Activated B cell treated with CpG ODN at 0.5 μM for 24 hours (primary cell): ENCODE results near the gene DLG2. TPM values are rescaled to one million over a fixed set of nuclear protein-coding genes. Genes with fewer than 3 reads are reported as not detected.

Source experiments
- ATAC-seq: fragments of 200-7000 bp; cut with Tn5 transposase; one replicate; pipeline ENCODE4 v1.10.0; 2021; ENCODE audit warnings: low read depth, mild to moderate bottlenecking, moderate library complexity
- CTCF ChIA-PET: fragments of 350-600 bp; sonication (Branson Sonifier 250); formaldehyde crosslinking; loops from one replicate; lab custom pipeline; 2021; ENCODE audit warnings: antibody characterized with exemption; lab: Charles Lee
- POLR2A ChIA-PET: fragments of 350-600 bp; sonication (Branson Sonifier 250); formaldehyde crosslinking; loops from one replicate; lab custom pipeline; 2021; ENCODE audit warnings: antibody characterized with exemption; lab: Charles Lee
- DNase-seq: peaks from one replicate; pipeline ENCODE4 v3.0.0; 2022
- H3K27ac Mint-ChIP-seq: one replicate; pipeline ENCODE4 v1.8.0; 2020; ENCODE audit warnings: mixed read lengths
- H3K27me3 Mint-ChIP-seq: one replicate; pipeline ENCODE4 v1.8.0; 2021; ENCODE audit warnings: mixed read lengths
- H3K36me3 Mint-ChIP-seq: one replicate; pipeline ENCODE4 v1.8.0; 2021; ENCODE audit warnings: low read depth, mixed read lengths
- H3K4me1 Mint-ChIP-seq: one replicate; pipeline ENCODE4 v1.8.0; 2021; ENCODE audit warnings: mixed read lengths
- H3K4me3 Mint-ChIP-seq: one replicate; pipeline ENCODE4 v1.8.0; 2020; ENCODE audit warnings: mild to moderate bottlenecking, mixed read lengths
- H3K9me3 Mint-ChIP-seq: one replicate; pipeline ENCODE4 v1.8.0; 2020; ENCODE audit warnings: mixed read lengths
- intact Hi-C: fragments of 100-400 bp; cut with micrococcal nuclease; formaldehyde crosslinking; loops from one replicate; pipeline ENCODE4 v1.15.1; 2024
- total RNA-seq: library from RNA; stranded (reverse); gene quantifications from 2 replicates; pipeline ENCODE4 v1.2.3, GENCODE V29; 2022
- TF ChIP-seq, protein P1 (sequence below): fragments of 200-600 bp; IDR thresholded peaks from one replicate; pipeline ENCODE4 v1.8.0; 2022; ENCODE audit warnings: antibody characterized with exemption, mild to moderate bottlenecking

Gene DLG2
- total RNA-seq, 1 donor from 2014 or later = 2.7 TPM

DNA sequence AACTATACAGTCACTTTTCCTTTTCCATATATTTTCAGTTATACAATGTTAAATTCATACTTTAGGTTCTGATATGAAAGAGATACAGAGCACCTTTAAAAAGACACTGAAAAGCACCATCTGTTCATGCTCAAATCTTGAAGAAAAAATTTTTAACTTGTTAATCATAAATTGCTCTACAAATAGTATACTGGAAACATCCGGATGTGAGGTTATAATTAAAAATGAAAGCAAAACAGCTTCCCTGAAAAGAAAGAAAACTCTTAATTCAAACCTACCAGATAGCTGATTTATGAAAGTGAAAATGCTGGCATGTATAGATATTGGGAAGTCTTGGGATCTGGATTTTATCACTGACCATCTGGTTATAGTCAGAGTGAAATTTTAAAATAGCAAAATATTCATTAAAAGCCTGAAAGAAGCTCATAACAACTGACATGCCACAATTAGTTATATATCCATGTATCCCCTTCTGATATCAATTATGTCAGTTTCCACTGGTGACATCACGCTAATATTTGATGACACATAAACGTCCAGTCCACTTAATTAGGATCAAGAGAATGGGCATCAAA is 740.0 kb downstream of the DLG2 start:
- ATAC-seq (no peak), DNase-seq (no peak)
- Mint-ChIP-seq H3K9me3 (no peaks in the 10 kb centered on the region), H3K27me3 (no peaks in the 10 kb centered on the region), H3K27ac (no peak overlapping the region), H3K4me1 (no peaks in the 10 kb centered on the region), H3K4me3 (no peak overlapping the region), H3K36me3 (no peaks in the 10 kb centered on the region)
- TF ChIP-seq, protein P1, sequence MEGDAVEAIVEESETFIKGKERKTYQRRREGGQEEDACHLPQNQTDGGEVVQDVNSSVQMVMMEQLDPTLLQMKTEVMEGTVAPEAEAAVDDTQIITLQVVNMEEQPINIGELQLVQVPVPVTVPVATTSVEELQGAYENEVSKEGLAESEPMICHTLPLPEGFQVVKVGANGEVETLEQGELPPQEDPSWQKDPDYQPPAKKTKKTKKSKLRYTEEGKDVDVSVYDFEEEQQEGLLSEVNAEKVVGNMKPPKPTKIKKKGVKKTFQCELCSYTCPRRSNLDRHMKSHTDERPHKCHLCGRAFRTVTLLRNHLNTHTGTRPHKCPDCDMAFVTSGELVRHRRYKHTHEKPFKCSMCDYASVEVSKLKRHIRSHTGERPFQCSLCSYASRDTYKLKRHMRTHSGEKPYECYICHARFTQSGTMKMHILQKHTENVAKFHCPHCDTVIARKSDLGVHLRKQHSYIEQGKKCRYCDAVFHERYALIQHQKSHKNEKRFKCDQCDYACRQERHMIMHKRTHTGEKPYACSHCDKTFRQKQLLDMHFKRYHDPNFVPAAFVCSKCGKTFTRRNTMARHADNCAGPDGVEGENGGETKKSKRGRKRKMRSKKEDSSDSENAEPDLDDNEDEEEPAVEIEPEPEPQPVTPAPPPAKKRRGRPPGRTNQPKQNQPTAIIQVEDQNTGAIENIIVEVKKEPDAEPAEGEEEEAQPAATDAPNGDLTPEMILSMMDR = no peak
- intact Hi-C loops = no loop called here
- POLR2A ChIA-PET = no interaction called here
- CTCF ChIA-PET = no interaction called here

DNA sequence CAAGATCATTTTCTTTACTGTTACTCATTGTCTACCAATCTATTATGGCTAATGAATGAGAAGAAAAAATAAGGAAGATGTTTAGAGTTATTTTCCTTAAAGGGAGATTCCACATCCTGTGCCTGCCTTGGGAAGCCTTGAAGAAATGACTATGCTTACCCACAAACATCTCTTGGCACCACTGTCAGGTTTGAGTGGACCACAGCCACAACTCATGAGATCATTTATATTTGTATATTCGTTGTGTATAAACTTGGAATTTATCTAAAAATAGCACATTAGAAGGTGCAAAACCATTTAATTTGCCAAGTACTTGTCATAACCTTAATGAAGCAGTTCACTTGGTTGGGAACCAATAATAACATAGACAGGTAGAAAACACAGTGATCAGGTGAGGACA is 740.8 kb downstream of the DLG2 start:
- Mint-ChIP-seq H3K4me1 (no peaks in the 10 kb centered on the region), H3K9me3 (no peaks in the 10 kb centered on the region), H3K27me3 (no peaks in the 10 kb centered on the region), H3K27ac (no peak overlapping the region), H3K4me3 (no peak overlapping the region), H3K36me3 (no peaks in the 10 kb centered on the region)
- no peak for DNase-seq
- no peak for ATAC-seq
- TF ChIP-seq, protein P1 = no peak
- POLR2A ChIA-PET = no interaction called here
- CTCF ChIA-PET = no interaction called here
- intact Hi-C loops = no loop called here

DNA sequence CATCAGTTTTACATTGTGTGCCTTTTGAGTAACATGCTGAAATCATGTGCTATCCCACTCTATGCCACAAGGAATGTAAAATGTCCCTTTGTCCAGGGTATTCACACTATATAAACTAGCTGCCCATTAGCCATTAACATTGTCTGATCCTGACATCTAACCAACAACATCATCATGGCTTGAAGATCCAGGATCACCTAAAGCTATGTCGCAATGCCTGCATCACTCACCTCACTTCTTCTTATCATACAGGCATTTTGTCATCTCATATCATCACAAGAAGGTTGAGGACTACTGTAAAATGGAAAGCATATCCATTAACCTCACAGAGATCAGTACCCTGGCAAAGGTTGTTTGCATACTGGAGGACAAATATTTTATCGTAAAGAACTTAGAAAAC is 742.3 kb downstream of the DLG2 start:
- H3K9me3 Mint-ChIP-seq = no peaks in the 10 kb centered on the region
- TF ChIP-seq, protein P1 = no peak
- intact Hi-C loops = no loop called here

DNA sequence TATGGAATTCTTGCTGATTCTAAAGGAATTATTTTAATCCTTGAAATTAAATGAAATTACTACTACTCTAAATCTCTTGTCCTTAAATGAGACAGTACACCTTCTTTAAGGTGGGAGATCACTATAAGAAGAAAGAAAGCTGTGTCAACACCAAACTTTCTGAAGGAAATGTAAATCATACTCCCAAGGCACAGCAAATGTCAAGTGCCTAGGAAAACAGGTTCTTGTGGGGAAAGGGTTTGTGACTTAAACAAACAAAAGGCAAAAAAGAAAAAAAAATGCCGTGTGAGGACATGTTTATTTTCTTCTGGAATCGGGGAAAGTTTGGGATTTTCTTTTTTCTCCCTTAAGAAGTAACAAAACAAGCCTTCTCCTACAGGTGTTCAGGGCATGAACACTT is 745.1 kb downstream of the DLG2 start:
- TF ChIP-seq, protein P1 = no peak
- intact Hi-C loops = no loop called here

More for the DNA sequence above, 742.3 kb downstream of the DLG2 start:
- no peak overlapping the region for H3K27ac Mint-ChIP-seq
- no peaks in the 10 kb centered on the region for H3K36me3 Mint-ChIP-seq
- H3K27me3 Mint-ChIP-seq = peaks cover 2% of the 10 kb centered on the region
- DNase-seq = no peak
- H3K4me1 Mint-ChIP-seq = no peaks in the 10 kb centered on the region
- ChIA-PET CTCF (no interaction called here), POLR2A (no interaction called here)
- H3K4me3 Mint-ChIP-seq = no peak overlapping the region
- no peak for ATAC-seq

DNA sequence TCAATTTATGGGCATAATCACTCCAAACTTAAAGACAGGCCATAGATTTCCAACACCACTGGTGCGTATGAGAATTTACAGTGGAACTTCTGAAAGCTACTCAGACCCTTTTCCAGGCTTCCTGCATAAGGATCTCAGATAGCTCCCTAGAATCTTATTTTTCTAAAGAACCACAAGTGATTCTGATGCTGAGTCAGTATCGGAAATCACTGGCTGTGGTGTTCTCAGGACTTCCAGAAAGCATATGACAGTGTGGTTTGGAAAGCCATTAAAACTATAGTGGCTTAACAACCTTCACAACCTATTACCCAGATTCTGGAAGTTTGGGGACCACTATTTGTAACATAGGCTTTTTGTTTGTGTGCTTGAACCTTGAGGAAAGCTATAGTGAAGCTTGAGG is 756.0 kb downstream of the DLG2 start:
- no peak for DNase-seq
- H3K36me3 Mint-ChIP-seq = no peaks in the 10 kb centered on the region
- ChIA-PET CTCF (no interaction called here), POLR2A (no interaction called here)
- peaks cover under 1% of the 10 kb centered on the region for H3K9me3 Mint-ChIP-seq
- TF ChIP-seq, protein P1 = no peak
- ATAC-seq = no peak
- no peak overlapping the region for H3K4me3 Mint-ChIP-seq
- intact Hi-C loops = no loop called here
- no peaks in the 10 kb centered on the region for H3K4me1 Mint-ChIP-seq
- no peaks in the 10 kb centered on the region for H3K27me3 Mint-ChIP-seq
- no peak overlapping the region for H3K27ac Mint-ChIP-seq

More for the DNA sequence above, 745.1 kb downstream of the DLG2 start:
- H3K4me1 Mint-ChIP-seq = no peaks in the 10 kb centered on the region
- no peaks in the 10 kb centered on the region for H3K36me3 Mint-ChIP-seq
- ChIA-PET POLR2A (no interaction called here), CTCF (no interaction called here)
- ATAC-seq = no peak
- no peaks in the 10 kb centered on the region for H3K9me3 Mint-ChIP-seq
- no peak for DNase-seq
- no peak overlapping the region for H3K4me3 Mint-ChIP-seq
- peaks cover 2% of the 10 kb centered on the region for H3K27me3 Mint-ChIP-seq
- no peak overlapping the region for H3K27ac Mint-ChIP-seq
